ENCODE measurements around the gene HSDL1. TPM values are rescaled to one million over a fixed set of nuclear protein-coding genes. Genes with fewer than 3 reads are reported as not detected.

HSDL1 gene
- total RNA-seq, 1 experiment from 2014 or later = 34.2 TPM

DNA sequence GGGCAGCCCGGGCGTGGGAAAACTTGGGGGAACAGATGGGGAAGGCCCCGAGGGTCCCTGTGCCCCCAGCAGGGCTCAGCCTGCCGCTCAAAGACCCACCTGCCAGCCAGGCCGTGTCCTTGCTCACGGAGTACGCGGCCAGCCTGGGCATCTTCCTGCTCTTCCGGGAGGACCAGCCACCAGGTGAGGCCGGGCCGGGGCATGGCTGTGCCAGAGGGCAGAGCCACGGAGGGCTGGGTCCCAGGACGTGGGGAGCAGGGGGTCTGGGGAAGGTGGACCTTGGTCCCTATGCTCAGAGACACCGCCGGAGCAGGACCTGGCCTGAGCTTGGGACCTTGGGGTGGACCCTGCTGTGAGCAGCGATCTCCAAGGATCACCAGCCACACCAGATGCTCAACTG lies 46.5 kb upstream of the HSDL1 start:
- no peak overlapping the region for H4K8ac ChIP-seq (replicated peaks; ENCODE audit: insufficient read length, low read depth, low read length)
- Mint-ChIP-seq H3K9me3 (no peaks in the 10 kb centered on the region), H3K4me1 (peaks cover 2 to 12% of the 10 kb centered on the region in 2 experiments; a peak in 3 of 4 replicates), H3K27ac (no peak overlapping the region), H3K36me3 (ENCODE audit: insufficient read depth in 1 of 3, low read depth in 3 of 3) (no peaks in the 10 kb centered on the region), H3K4me3 (no peak overlapping the region), H3K27me3 (ENCODE audit: low read depth) (peaks cover 4% of the 10 kb centered on the region; the same call in 1 of the 2 replicates)
- H3K56ac ChIP-seq (ENCODE audit: insufficient read length, low read depth, low read length) = no peak overlapping the region
- no peaks in the 10 kb centered on the region for H3K4me1 ChIP-seq (ENCODE audit: insufficient read depth, low read length)
- no peak overlapping the region for H2BK120ac ChIP-seq (ENCODE audit: low read depth, low read length, poor library complexity, severe bottlenecking)
- no peaks in the 10 kb centered on the region for H3K23me2 ChIP-seq (ENCODE audit: insufficient read length, low read depth, low read length, poor library complexity, severe bottlenecking)
- H2BK5ac ChIP-seq (ENCODE audit: insufficient read length, low read length) = no peak overlapping the region
- no peak for DNase-seq
- no peaks in the 10 kb centered on the region for H3K9me3 ChIP-seq (ENCODE audit: control insufficient read depth, low read depth, low read length)
- no peak overlapping the region for H3K14ac ChIP-seq (ENCODE audit: insufficient read depth, low read length)
- H4K5ac ChIP-seq (ENCODE audit: insufficient read length, low read depth, low read length) = no peak overlapping the region
- H2BK20ac ChIP-seq (ENCODE audit: low read depth, low read length, poor library complexity, severe bottlenecking) = no peak overlapping the region
- no CpG with 5 or more reads among the region's 16 CpGs for WGBS (ENCODE audit: extremely low coverage, insufficient read length, low lambda C conversion rate)
- 0 out of 2 replicates have a peak, but pooled peaks cover 3% of the 10 kb centered on the region for H3K79me2 ChIP-seq (ENCODE audit: insufficient read depth, low read length)
- H3K18ac ChIP-seq (ENCODE audit: insufficient read length, low read depth, low read length) = no peak overlapping the region
- no peak overlapping the region for H3K23ac ChIP-seq (ENCODE audit: insufficient read length, low read depth, low read length)
- no peak overlapping the region for H2BK15ac ChIP-seq (ENCODE audit: low read depth, low read length)
- no peak overlapping the region for H3K4ac ChIP-seq (ENCODE audit: low read depth, low read length)
- no peak overlapping the region for H2AK5ac ChIP-seq (ENCODE audit: insufficient read length, low read length)
- H4K20me1 ChIP-seq (ENCODE audit: control insufficient read depth, insufficient read depth, insufficient read length) = no peaks in the 10 kb centered on the region
- no peaks in the 10 kb centered on the region for H3K79me1 ChIP-seq (ENCODE audit: insufficient read depth, low read depth, low read length, poor library complexity, severe bottlenecking)
- H2AFZ ChIP-seq (ENCODE audit: low read length) = no peak overlapping the region
- TF ChIP-seq, protein P1, sequence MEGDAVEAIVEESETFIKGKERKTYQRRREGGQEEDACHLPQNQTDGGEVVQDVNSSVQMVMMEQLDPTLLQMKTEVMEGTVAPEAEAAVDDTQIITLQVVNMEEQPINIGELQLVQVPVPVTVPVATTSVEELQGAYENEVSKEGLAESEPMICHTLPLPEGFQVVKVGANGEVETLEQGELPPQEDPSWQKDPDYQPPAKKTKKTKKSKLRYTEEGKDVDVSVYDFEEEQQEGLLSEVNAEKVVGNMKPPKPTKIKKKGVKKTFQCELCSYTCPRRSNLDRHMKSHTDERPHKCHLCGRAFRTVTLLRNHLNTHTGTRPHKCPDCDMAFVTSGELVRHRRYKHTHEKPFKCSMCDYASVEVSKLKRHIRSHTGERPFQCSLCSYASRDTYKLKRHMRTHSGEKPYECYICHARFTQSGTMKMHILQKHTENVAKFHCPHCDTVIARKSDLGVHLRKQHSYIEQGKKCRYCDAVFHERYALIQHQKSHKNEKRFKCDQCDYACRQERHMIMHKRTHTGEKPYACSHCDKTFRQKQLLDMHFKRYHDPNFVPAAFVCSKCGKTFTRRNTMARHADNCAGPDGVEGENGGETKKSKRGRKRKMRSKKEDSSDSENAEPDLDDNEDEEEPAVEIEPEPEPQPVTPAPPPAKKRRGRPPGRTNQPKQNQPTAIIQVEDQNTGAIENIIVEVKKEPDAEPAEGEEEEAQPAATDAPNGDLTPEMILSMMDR (conservative IDR thresholded peaks at IDR 0.05) = no peak
- H3K4me2 ChIP-seq (ENCODE audit: insufficient read depth, insufficient read length, low read length) = no peak overlapping the region
- H3K27ac ChIP-seq (ENCODE audit: insufficient read length, low read depth, low read length) = no peak overlapping the region
- H2BK12ac ChIP-seq (ENCODE audit: insufficient read length, low read depth, low read length) = no peak overlapping the region
- H3K27me3 ChIP-seq (ENCODE audit: insufficient read depth, low read length) = no peaks in the 10 kb centered on the region
- no peak overlapping the region for H3T11ph ChIP-seq (ENCODE audit: low read length)
- H3K9ac ChIP-seq (ENCODE audit: extremely low read depth, insufficient read length, low read length) = no peak overlapping the region
- H4K91ac ChIP-seq (ENCODE audit: insufficient read length, low read depth, low read length) = no peak overlapping the region

Data from H9 (cell line).